Measurements from ENCODE around the gene NCOR2. TPM values are rescaled to one million over a fixed set of nuclear protein-coding genes. Genes with fewer than 3 reads are reported as not detected.

NCOR2 gene
- total and polyA plus RNA-seq, 10 of the 15 experiments (the other 5 are each of a cell fraction or from before 2014, with no cell fraction given), result 0.43 to 179 (median 14.9) TPM

- ChIA-PET CTCF (no interaction called here), RAD21 (ENCODE audit: unreplicated experiment) (no interaction called here), SMC1A (ENCODE audit: uncharacterized antibody, unreplicated experiment) (interaction anchor here (1.5 kb wide), 1 partner anchor 11 kb away, joined by 3 read pairs; no protein-coding TSS in a partner anchor), POLR2A (no interaction called here)
- Histone ChIP-seq H3K9ac (ENCODE audit: control insufficient read depth, insufficient read depth, low read length) (no peak overlapping the region), H3K79me2 (ENCODE audit: control insufficient read depth, insufficient read depth, low read length) (no peaks in the 10 kb centered on the region), H3K4me3 (no peak overlapping the region), H3K27ac (ENCODE audit: control insufficient read depth, insufficient read depth) (no peak overlapping the region), H3K36me3 (ENCODE audit: control insufficient read depth in 2 of 2, insufficient read depth in 2 of 2, low read length in 1 of 2) (no peaks in the 10 kb centered on the region), H3K9me3 (replicated peaks; ENCODE audit: control insufficient read depth, insufficient read depth, low read length) (peaks cover 6% of the 10 kb centered on the region; the same call in 1 of the 3 replicates), H3K4me1 (ENCODE audit: control insufficient read depth, insufficient read depth, low read length) (no peaks in the 10 kb centered on the region), H3K27me3 (replicated peaks in 1 of 2; ENCODE audit: control insufficient read depth in 2 of 2, insufficient read depth in 2 of 2, low read length in 1 of 2) (no peaks in the 10 kb centered on the region), H3K4me2 (ENCODE audit: control insufficient read depth, insufficient read depth) (no peak overlapping the region), H2AFZ (ENCODE audit: control insufficient read depth, low read depth, low read length) (no peak overlapping the region), H4K20me1 (ENCODE audit: control insufficient read depth, insufficient read depth) (no peaks in the 10 kb centered on the region)
- no peak for TF ChIP-seq CHD2 (IDR thresholded peaks at IDR 0.05; ENCODE audit: borderline replicate concordance, low read depth, low read length)
- TF ChIP-seq JUNB (IDR thresholded peaks at IDR 0.05), result no peak
- TF ChIP-seq CEBPB (IDR thresholded peaks at IDR 0.05; ENCODE audit: borderline replicate concordance in 1 of 2, low read depth in 2 of 2, low read length in 2 of 2), result no peak
- no peak for TF ChIP-seq CHD4 (IDR thresholded peaks at IDR 0.05)
- no peak for TF ChIP-seq HCFC1 (IDR thresholded peaks at IDR 0.05; ENCODE audit: low read length)
- no peak for TF ChIP-seq RUNX3 (IDR thresholded peaks at IDR 0.05; ENCODE audit: low read length)
- no peak for TF ChIP-seq TARDBP (IDR thresholded peaks at IDR 0.05; ENCODE audit: borderline replicate concordance)
- no peak for TF ChIP-seq ETV6 (conservative IDR thresholded peaks at IDR 0.05 in 1 of 2, IDR thresholded peaks at IDR 0.05 in 1 of 2; ENCODE audit: borderline replicate concordance in 1 of 2, low read depth in 1 of 2)
- no peak for TF ChIP-seq USF1 (IDR thresholded peaks at IDR 0.05; ENCODE audit: borderline replicate concordance, extremely low read length, insufficient read depth, low read depth, low read length)
- TF ChIP-seq ZZZ3 (IDR thresholded peaks at IDR 0.05; ENCODE audit: control insufficient read depth, insufficient read length, low read depth), result no peak
- no peak for TF ChIP-seq ZSCAN29 (IDR thresholded peaks at IDR 0.05)
- TF ChIP-seq ZBTB4 (CRISPR knock-in tag; IDR thresholded peaks at IDR 0.05), result no peak
- TF ChIP-seq NFIC (IDR thresholded peaks at IDR 0.05; ENCODE audit: low read depth, low read length), result no peak
- TF ChIP-seq USF2 (IDR thresholded peaks at IDR 0.05; ENCODE audit: borderline replicate concordance, low read depth, low read length), result no peak
- no peak for TF ChIP-seq TAF1 (IDR thresholded peaks at IDR 0.05; ENCODE audit: borderline replicate concordance, low read depth, low read length)
- TF ChIP-seq TCF12 (IDR thresholded peaks at IDR 0.05; ENCODE audit: low read depth, low read length), result no peak
- no peak for TF ChIP-seq BCL11A (IDR thresholded peaks at IDR 0.05; ENCODE audit: low read depth, low read length)
- TF ChIP-seq HDAC6 (IDR thresholded peaks at IDR 0.05; ENCODE audit: unreplicated experiment), result no peak
- WGBS (ENCODE audit: insufficient coverage, insufficient replicate concordance, low lambda C conversion rate, missing lambda C conversion rate), result 72% methylated on average over 14 of the region's 15 CpGs
- in situ Hi-C loops (cut with MboI) (no loop called here), intact Hi-C loops (cut with micrococcal nuclease; ENCODE audit: unreplicated experiment) (no loop called here)
- FAIRE-seq (no peak), DNase-seq (ENCODE audit: low read depth, low spot score) (no peak), ATAC-seq (no peak)
- BruUV-seq (replicated peaks), result no TSS peak
Observed at GRCh38 chr12:124581307-124582107, 14.1 kb upstream of the NCOR2 start.
